ENCODE measurements around the gene NR0B2.
"Not testable (repeated sequence)": the region's sequence is repeated elsewhere in the genome, so short reads cannot be mapped to it uniquely, and the experiment has no call there.

Gene NR0B2
- 0 to 0.24 reads per million in 2 donors for total RNA-seq

GRCh38 chr1:26913754-26914619 is at the start of gene NR0B2:
NR0B2 (minus strand) TSS chr1:26913975; CDS start chr1:26913940, 35 bp downstream.
- DNase-seq = no peak

- DNase-seq = no peak
Measured at GRCh38 chr1:26961826-26962225, 48.1 kb upstream of the NR0B2 start.

GRCh38 chr1:26960625-26960966 is 46.8 kb upstream of the NR0B2 start:
- no peak for DNase-seq

- DNase-seq = peak; percentile 55
Measured at GRCh38 chr1:26959722-26960624, 46.2 kb upstream of the NR0B2 start, which contains the start of gene KDF1. KDF1 (minus strand) TSS chr1:26960468; CDS start chr1:26952380, 8,088 bp downstream.

GRCh38 chr1:26959270-26959669 is 45.5 kb upstream of the NR0B2 start:
- DNase-seq = no peak

- DNase-seq = no peak
Measured at GRCh38 chr1:26957306-26957705, 43.5 kb upstream of the NR0B2 start.

GRCh38 chr1:26956321-26956720 is 42.5 kb upstream of the NR0B2 start:
- no peak for DNase-seq

GRCh38 chr1:26953374-26953773 is 39.6 kb upstream of the NR0B2 start:
- no peak for DNase-seq

GRCh38 chr1:26951821-26952497 is 38.2 kb upstream of the NR0B2 start:
- DNase-seq = no peak

- DNase-seq = no peak
Measured at GRCh38 chr1:26951216-26951615, 37.4 kb upstream of the NR0B2 start.

GRCh38 chr1:26950602-26951001 is 36.8 kb upstream of the NR0B2 start:
- DNase-seq = no peak

- no peak for DNase-seq
Measured at GRCh38 chr1:26949926-26950319, 36.1 kb upstream of the NR0B2 start.

- no peak for DNase-seq
Measured at GRCh38 chr1:26949266-26949925, 35.6 kb upstream of the NR0B2 start.

- DNase-seq = not testable (repeated sequence)
Measured at GRCh38 chr1:26948725-26949057, 34.9 kb upstream of the NR0B2 start.

GRCh38 chr1:26946270-26946669 is 32.5 kb upstream of the NR0B2 start:
- DNase-seq = no peak

- no peak for DNase-seq
Measured at GRCh38 chr1:26945728-26946127, 32.0 kb upstream of the NR0B2 start.

- DNase-seq = no peak
Measured at GRCh38 chr1:26945138-26945537, 31.4 kb upstream of the NR0B2 start.

GRCh38 chr1:26942656-26943055 is 28.9 kb upstream of the NR0B2 start:
- no peak for DNase-seq

GRCh38 chr1:26941311-26941710 is 27.5 kb upstream of the NR0B2 start:
- DNase-seq = no peak

GRCh38 chr1:26938659-26939025 is 24.9 kb upstream of the NR0B2 start:
- no peak for DNase-seq

GRCh38 chr1:26938004-26938658 is 24.4 kb upstream of the NR0B2 start:
- DNase-seq = no peak

- DNase-seq = no peak
Measured at GRCh38 chr1:26936823-26937222, 23.0 kb upstream of the NR0B2 start.

Data from T-helper 9 cell (primary cell).